ENCODE measurements around the gene NDUFC2. TPM values are rescaled to one million over a fixed set of nuclear protein-coding genes. Genes with fewer than 3 reads are reported as not detected.
"Not testable (repeated sequence)": the region's sequence is repeated elsewhere in the genome, so short reads cannot be mapped to it uniquely, and the experiment has no call there.

Gene NDUFC2
- total RNA-seq, 4 donors from 2014 or later, result 57.8 to 136 (median 75.5) TPM

DNA sequence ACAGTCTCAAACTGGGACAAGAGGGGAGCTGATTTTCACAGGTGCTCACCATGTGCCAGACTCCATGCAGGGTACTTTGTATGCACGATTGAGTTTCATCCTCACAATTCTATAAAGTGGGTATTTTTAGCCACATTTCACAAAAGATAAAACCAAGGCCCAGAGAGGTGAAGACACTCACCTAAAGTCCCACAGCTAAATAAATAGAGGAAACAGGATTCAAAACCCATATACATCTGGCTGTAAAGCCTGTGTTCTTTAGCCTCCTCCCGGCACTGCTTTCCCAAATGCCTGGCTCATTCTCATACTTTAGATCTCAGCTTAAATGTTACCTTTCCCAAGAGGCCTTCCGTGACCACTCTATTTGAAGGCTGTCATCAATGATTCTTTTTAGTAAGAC is 43.3 kb downstream of the NDUFC2 start:
- ATAC-seq (ENCODE audit: low FRiP score) (no peak), DNase-seq (ENCODE audit: low spot score) (no peak)
- TF ChIP-seq, protein P1, sequence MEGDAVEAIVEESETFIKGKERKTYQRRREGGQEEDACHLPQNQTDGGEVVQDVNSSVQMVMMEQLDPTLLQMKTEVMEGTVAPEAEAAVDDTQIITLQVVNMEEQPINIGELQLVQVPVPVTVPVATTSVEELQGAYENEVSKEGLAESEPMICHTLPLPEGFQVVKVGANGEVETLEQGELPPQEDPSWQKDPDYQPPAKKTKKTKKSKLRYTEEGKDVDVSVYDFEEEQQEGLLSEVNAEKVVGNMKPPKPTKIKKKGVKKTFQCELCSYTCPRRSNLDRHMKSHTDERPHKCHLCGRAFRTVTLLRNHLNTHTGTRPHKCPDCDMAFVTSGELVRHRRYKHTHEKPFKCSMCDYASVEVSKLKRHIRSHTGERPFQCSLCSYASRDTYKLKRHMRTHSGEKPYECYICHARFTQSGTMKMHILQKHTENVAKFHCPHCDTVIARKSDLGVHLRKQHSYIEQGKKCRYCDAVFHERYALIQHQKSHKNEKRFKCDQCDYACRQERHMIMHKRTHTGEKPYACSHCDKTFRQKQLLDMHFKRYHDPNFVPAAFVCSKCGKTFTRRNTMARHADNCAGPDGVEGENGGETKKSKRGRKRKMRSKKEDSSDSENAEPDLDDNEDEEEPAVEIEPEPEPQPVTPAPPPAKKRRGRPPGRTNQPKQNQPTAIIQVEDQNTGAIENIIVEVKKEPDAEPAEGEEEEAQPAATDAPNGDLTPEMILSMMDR (IDR thresholded peaks at IDR 0.05), result no peak

DNA sequence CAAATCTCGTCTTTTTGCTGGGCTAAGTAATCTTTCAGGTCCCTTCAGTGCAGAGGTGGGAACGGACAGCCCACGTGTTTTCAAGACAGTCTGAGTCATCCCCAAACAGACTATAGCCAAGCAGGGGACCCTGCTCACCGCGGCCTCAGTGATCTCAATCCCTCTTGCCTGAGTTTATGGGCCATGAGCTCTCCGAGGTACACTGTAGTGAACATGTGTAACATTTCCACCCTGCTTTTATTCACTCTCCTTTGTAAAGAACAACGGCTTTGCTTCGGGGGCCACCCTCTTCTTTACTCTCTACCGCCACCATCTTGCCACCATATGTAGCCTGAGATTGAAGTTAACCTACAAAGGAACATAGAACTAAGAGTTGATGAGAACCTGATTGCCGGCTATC is 45.0 kb downstream of the NDUFC2 start:
- no peak for ATAC-seq (ENCODE audit: low FRiP score)
- TF ChIP-seq, protein P1 (IDR thresholded peaks at IDR 0.05), result no peak
- no peak for DNase-seq (ENCODE audit: low spot score)

DNA sequence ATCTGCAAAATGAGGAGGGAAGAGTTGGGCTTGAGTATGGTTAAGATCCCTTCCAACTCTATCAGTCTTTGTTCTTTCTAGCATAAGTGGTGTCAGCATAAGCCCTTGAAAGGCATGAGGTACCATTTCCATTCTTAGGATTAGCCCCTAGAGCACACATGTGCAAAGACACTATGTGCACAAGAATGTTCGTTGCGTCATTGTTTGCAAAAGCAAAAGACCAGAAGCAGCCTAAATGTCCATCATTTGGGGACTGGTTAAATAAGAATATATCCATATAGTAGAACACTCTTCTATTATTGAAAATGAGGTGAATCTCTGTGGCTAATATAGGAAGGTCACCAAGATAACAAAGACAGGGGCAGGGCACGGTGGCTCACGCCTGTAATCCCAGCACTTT is 46.6 kb downstream of the NDUFC2 start:
- ATAC-seq (ENCODE audit: low FRiP score) (no peak), DNase-seq (ENCODE audit: low spot score) (no peak)
- TF ChIP-seq, protein P1 (IDR thresholded peaks at IDR 0.05), result no peak

DNA sequence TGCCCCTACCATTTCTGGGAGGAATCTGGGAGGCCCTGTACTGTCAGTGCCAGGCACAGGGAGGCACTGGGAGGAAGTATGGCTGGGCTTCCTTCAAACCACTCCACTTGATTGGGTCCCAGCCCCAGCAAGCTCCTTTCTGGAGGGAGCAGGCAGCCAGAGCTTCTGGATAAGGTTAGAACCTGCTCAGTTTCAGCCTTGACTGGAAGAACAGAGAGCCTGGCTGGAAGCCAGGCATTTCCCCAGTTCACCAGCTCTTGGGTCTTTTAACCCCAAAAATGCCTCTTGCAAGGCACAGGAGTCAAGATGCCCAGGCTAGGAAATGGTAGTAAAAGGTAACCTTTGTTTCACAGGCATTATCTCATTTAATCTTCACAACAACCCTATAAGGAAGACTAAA is 47.6 kb downstream of the NDUFC2 start:
- no peak for DNase-seq (ENCODE audit: low spot score)
- TF ChIP-seq, protein P1 (IDR thresholded peaks at IDR 0.05), result no peak
- no peak for ATAC-seq (ENCODE audit: low FRiP score)

DNA sequence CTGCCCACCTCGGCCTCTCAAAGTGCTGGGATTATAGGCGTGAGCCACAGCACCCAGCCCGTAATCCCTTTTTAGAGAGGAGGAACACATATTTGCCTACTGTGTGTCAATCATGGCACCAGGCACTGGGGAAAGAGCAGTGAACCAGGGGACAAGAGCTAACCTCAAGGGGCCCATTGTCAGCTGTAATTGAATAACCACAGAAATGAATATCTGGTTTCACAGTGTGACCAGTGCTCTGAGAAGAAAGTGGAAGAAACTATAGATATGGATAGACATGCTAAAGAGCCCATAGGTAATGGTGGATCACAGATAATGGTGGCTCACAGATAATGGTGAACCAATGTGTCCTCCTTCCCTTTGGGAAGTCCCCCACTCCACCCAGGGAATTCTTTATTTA is 48.0 kb downstream of the NDUFC2 start:
- TF ChIP-seq, protein P1 (IDR thresholded peaks at IDR 0.05), result no peak
- DNase-seq (ENCODE audit: low spot score) (no peak), ATAC-seq (ENCODE audit: low FRiP score) (no peak)

DNA sequence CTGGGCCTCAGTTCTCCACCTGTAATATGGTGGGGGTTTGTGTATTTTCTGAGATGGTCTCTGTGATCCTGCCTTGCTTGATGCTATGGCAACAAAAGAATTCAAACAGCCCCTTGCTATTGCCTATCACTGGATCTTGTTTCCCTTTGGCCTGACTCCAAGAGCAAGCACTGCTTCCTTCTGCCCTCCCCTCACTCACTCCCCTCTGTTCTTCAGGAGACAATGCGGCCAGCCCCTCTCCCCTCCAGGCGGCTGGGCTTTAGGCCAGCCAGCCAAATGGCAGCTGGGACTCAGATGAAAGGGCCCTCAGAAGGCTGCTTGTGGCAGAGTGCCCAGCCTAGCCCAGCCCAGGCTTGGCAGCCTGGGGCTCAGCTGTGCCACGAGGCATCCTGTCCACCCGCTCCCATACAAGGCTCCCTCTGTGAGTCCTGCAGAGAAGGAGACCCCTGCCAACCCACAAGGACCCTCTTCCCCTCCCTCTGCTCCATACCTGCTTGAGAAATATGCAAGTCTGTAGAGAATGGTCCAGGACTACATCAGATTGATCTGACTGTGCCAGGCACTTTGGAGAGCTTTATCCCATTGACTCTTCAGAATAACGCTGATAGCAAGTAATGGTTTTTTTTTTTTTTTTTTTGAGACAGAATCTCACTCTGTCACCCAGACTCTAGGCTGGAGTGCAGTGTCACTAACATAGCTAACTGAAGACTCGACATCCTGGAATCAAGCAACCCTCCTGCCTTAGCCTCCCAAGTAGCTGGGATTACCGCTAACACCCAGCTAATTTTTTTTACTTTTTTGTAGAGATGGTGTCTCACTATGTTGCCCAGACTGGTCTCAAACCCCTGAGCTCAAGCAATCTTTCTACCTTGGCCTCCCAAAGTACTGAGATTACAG is 49.0 kb downstream of the NDUFC2 start:
- ATAC-seq (ENCODE audit: low FRiP score), result no peak
- no peak for DNase-seq (ENCODE audit: low spot score)
- TF ChIP-seq, protein P1 (IDR thresholded peaks at IDR 0.05), result no peak

DNA sequence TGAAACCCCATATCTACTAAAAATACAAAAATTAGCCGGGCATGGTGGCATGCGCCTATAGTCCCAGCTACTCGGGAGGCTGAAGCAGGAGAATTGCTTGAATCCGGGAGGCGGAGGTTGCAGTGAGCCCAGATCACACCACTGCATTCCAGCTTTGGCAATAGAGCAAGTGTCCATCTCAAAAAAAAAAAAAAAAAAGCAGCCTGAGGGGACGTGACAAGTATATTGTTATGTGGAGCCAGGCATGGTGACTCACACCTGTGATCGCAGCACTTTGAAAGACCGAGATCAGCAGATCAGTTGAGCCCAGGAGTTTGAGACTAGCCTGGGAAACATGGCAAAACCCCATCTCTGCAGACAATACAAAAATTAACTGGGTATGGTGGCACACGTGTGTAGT is 51.2 kb downstream of the NDUFC2 start:
- ATAC-seq (ENCODE audit: low FRiP score); DNase-seq (ENCODE audit: low spot score): not testable (repeated sequence)
